Suppressor macrophage (primary cell): ENCODE results near the gene STARD5.

Experiments
- DNase-seq, 4 experiments: peaks; one replicate each; pipeline ENCODE4 v3.0.0-alpha.2; 2020 to 2022

STARD5 gene

GRCh38 chr15:81292523-81293001 is 31.4 kb downstream of the STARD5 start:
- DNase-seq, result peak in 1 of 4 experiments; percentile 45

GRCh38 chr15:81291916-81292522 is 31.9 kb downstream of the STARD5 start:
- DNase-seq, result no peak

GRCh38 chr15:81289910-81290309 is 34.0 kb downstream of the STARD5 start:
- no peak for DNase-seq

GRCh38 chr15:81288616-81289015 is 35.3 kb downstream of the STARD5 start:
- DNase-seq, result no peak

GRCh38 chr15:81288040-81288439 is 35.9 kb downstream of the STARD5 start:
- no peak for DNase-seq

GRCh38 chr15:81286621-81287121 is 37.3 kb downstream of the STARD5 start:
- DNase-seq, result peak; percentile 60 to 83 (median 72)

GRCh38 chr15:81285461-81285860 is 38.5 kb downstream of the STARD5 start:
- DNase-seq, result no peak

GRCh38 chr15:81284256-81285031 is 39.5 kb downstream of the STARD5 start:
- peak; percentile 38 to 78 (median 60) for DNase-seq

- no peak for DNase-seq
Measured at GRCh38 chr15:81282911-81283310, 41.0 kb downstream of the STARD5 start.

- no peak for DNase-seq
Measured at GRCh38 chr15:81282606-81282895, 41.4 kb downstream of the STARD5 start.

GRCh38 chr15:81281766-81282605 is 42.0 kb downstream of the STARD5 start:
- peak in 2 of 4 experiments; percentile 59 to 63 for DNase-seq

- no peak for DNase-seq
Measured at GRCh38 chr15:81281456-81281735, 42.5 kb downstream of the STARD5 start.

- no peak for DNase-seq
Measured at GRCh38 chr15:81280696-81281455, 43.1 kb downstream of the STARD5 start.

GRCh38 chr15:81279621-81280485 is 44.1 kb downstream of the STARD5 start:
- DNase-seq, result no peak

- DNase-seq, result no peak
Measured at GRCh38 chr15:81278306-81279029, 45.5 kb downstream of the STARD5 start.

- no peak for DNase-seq
Measured at GRCh38 chr15:81277851-81278250, 46.1 kb downstream of the STARD5 start.

- DNase-seq, result no peak
Measured at GRCh38 chr15:81276967-81277366, 47.0 kb downstream of the STARD5 start.

- DNase-seq, result no peak
Measured at GRCh38 chr15:81275711-81276392, 48.1 kb downstream of the STARD5 start.

GRCh38 chr15:81274931-81275707 is 48.8 kb downstream of the STARD5 start:
- peak; percentile 86 to 92 (median 90) for DNase-seq
